Measurements from ENCODE around the gene SEPSECS.

GRCh38 chr4:25100710-25101109 is 59.5 kb downstream of the SEPSECS start:
- TF ChIP-seq CTCF (IDR thresholded peaks at IDR 0.05; ENCODE audit: poor library complexity, severe bottlenecking) (no peak), EZH2 (IDR thresholded peaks at IDR 0.05; ENCODE audit: borderline replicate concordance, insufficient read depth, low read length, poor library complexity, severe bottlenecking) (no peak), RAD21 (conservative IDR thresholded peaks at IDR 0.05) (no peak), EP300 (conservative IDR thresholded peaks at IDR 0.05; ENCODE audit: poor library complexity, severe bottlenecking) (no peak), POLR2AphosphoS5 (IDR thresholded peaks at IDR 0.05) (no peak), SMC3 (conservative IDR thresholded peaks at IDR 0.05; ENCODE audit: poor library complexity) (no peak), MXI1 (conservative IDR thresholded peaks at IDR 0.05; ENCODE audit: poor library complexity, severe bottlenecking) (no peak), REST (IDR thresholded peaks at IDR 0.05; ENCODE audit: borderline replicate concordance) (no peak)
